Ovary (tissue), 3 donors: ENCODE measurements around the gene RBPJ.

Source experiments
- CTCF ChIP-seq, 3 donors: fragments of 450-650 bp in 2 of 3; fragments of 200-600 bp in 1 of 3; IDR thresholded peaks; one replicate each; pipeline versions ENCODE4 v1.5.1 to v1.8.0; 2016 to 2022; ENCODE audit warnings: antibody characterized with exemption in 3 of 3, mild to moderate bottlenecking in 1 of 3
- EP300 ChIP-seq: sonication (generic); formaldehyde crosslinking; IDR thresholded peaks from one replicate; pipeline ENCODE4 v1.6.1; 2017; ENCODE audit warnings: antibody characterized with exemption
- donor health status: DM: no; HTN: no; CAD: no.

DNA sequence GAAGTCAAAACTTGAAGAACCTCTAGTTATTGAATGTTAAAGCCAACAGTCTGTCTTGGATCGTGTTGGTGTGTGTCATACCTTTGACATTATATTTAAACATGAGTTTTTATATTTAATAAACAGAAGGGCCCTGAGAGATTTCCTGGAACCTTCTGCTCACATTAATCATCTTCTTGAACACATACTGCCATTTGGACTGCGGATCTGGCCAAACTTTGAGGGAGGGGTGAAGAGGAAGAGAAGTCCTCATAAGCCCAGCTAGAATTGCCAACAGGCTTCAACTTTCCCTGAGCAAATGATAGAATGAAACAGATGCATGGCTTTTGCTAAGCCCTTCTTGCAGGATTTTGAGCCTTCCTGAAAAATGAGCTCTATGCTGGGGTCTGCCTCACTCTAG, 142.1 kb downstream of the RBPJ start:
- TF ChIP-seq CTCF (IDR thresholded peaks at IDR 0.05) (no peak), EP300 (no peak)
